Mesendoderm (in vitro differentiated cells): ENCODE results near the gene CD300LB.
"Not testable (repeated sequence)": the region's sequence is repeated elsewhere in the genome, so short reads cannot be mapped to it uniquely, and the experiment has no call there.

Source experiments
- DNase-seq: peaks from one replicate; pipeline ENCODE4 v3.0.0; 2013
- H2AK5ac ChIP-seq: 2 replicates; pipeline ENCODE4 v1.6.1; 2013; ENCODE audit warnings: low read length, inconsistent platforms
- H2BK120ac ChIP-seq: 2 replicates; pipeline ENCODE4 v1.6.1; 2013; ENCODE audit warnings: low read depth, mild to moderate bottlenecking, low read length, moderate library complexity, mixed read lengths
- H2BK15ac ChIP-seq: replicated peaks from 2 replicates; pipeline ENCODE4 v1.6.1; 2013; ENCODE audit warnings: low read depth, mild to moderate bottlenecking, moderate library complexity
- H2BK5ac ChIP-seq: 2 replicates; pipeline ENCODE4 v1.6.1; 2013; ENCODE audit warnings: low read length, inconsistent platforms
- H3K18ac ChIP-seq: 2 replicates; pipeline ENCODE4 v1.6.1; 2013; ENCODE audit warnings: mild to moderate bottlenecking, low read length, mixed read lengths
- H3K23ac ChIP-seq: one replicate; pipeline ENCODE4 v1.6.1; 2013; ENCODE audit warnings: low read length
- H3K27ac ChIP-seq: 2 replicates; pipeline ENCODE4 v1.5.1; 2013; ENCODE audit warnings: low read depth, mild to moderate bottlenecking, inconsistent platforms, low read length, moderate library complexity
- H3K27me3 ChIP-seq: 2 replicates; pipeline ENCODE4 v1.6.1; 2013; ENCODE audit warnings: low read length, control low read depth, mild to moderate bottlenecking, inconsistent platforms; ENCODE audit not compliant: insufficient read depth, poor library complexity
- H3K36me3 ChIP-seq: 2 replicates; pipeline ENCODE4 v1.6.1; 2013; ENCODE audit warnings: low read length, inconsistent platforms; ENCODE audit not compliant: control insufficient read depth, insufficient read depth
- H3K4ac ChIP-seq: one replicate; pipeline ENCODE4 v1.6.1; 2013; ENCODE audit warnings: low read depth, mild to moderate bottlenecking, low read length, moderate library complexity
- H3K4me1 ChIP-seq: 2 replicates; pipeline ENCODE4 v1.6.1; 2013; ENCODE audit warnings: low read depth, low read length, inconsistent platforms; ENCODE audit not compliant: control insufficient read depth
- H3K4me2 ChIP-seq: 2 replicates; pipeline ENCODE4 v1.6.1; 2013; ENCODE audit warnings: low read length
- H3K4me3 ChIP-seq: 2 replicates; pipeline ENCODE4 v1.5.1; 2013; ENCODE audit warnings: mild to moderate bottlenecking, low read length
- H3K56ac ChIP-seq: one replicate; pipeline ENCODE4 v1.6.1; 2013; ENCODE audit warnings: low read length
- H3K79me1 ChIP-seq: 2 replicates; pipeline ENCODE4 v1.6.1; 2013; ENCODE audit warnings: low read length, inconsistent platforms
- H3K79me2 ChIP-seq: 2 replicates; pipeline ENCODE4 v1.6.1; 2013; ENCODE audit warnings: mild to moderate bottlenecking, low read length; ENCODE audit not compliant: control insufficient read depth, insufficient read depth
- H3K9ac ChIP-seq: 2 replicates; pipeline ENCODE4 v1.6.1; 2013; ENCODE audit warnings: low read length, inconsistent platforms
- H4K5ac ChIP-seq: one replicate; pipeline ENCODE4 v1.6.1; 2013; ENCODE audit warnings: low read length
- H4K8ac ChIP-seq: one replicate; pipeline ENCODE4 v1.6.1; 2013; ENCODE audit warnings: low read depth, mild to moderate bottlenecking, control low read depth, low read length, moderate library complexity
- WGBS: extraction: QIAGEN DNeasy Blood & Tissue Kit; methylation state at CpG from one replicate; pipeline ENCODE4 v1.1.7; 2013; ENCODE audit warnings: low lambda C conversion rate, missing lambda C conversion rate; ENCODE audit not compliant: insufficient coverage; ENCODE audit errors: extremely low coverage; 5-methylcytosine and 5-hydroxymethylcytosine counted together

Gene CD300LB

DNA sequence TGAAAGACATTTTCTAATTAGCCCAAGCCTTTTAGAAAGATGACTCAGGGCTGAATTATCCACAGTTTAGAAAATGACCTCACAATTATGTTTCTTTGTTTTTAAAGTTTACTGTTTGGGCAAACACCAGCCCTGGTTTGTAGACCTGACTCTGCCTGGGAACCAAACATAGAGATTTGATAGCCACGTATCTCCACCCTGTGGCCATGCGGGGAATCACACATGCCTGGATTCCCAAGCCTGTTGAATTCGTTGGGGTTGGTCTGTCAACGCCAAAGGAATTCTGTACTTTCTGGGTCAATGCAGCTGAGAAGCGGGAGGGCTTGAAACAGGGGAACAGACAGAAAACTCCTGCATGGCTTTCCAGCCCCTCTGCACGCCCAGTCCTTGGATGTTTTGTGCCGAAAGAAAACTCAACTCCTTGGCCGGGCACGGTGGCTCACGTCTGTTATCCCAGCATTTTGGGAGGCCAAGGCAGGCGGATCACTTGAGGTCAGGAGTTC is 37.9 kb downstream of the CD300LB start:
- H3K4me3 ChIP-seq: no peak overlapping the region
- no peak overlapping the region for H2BK15ac ChIP-seq
- no peak overlapping the region for H2BK120ac ChIP-seq
- H3K4ac ChIP-seq: no peak overlapping the region
- H4K8ac ChIP-seq: no peak overlapping the region
- H3K36me3 ChIP-seq: no peaks in the 10 kb centered on the region
- H2BK5ac ChIP-seq: no peak overlapping the region
- H3K27me3 ChIP-seq: no peaks in the 10 kb centered on the region
- no CpG with 5 or more reads among the region's 11 CpGs for WGBS
- H4K5ac ChIP-seq: no peak overlapping the region
- no peak overlapping the region for H3K23ac ChIP-seq
- peak; percentile 79 for DNase-seq
- no peak overlapping the region for H3K56ac ChIP-seq
- H3K27ac ChIP-seq: no peak overlapping the region
- H3K79me1 ChIP-seq: no peaks in the 10 kb centered on the region
- no peaks in the 10 kb centered on the region for H3K4me1 ChIP-seq
- H3K18ac ChIP-seq: no peak overlapping the region
- no peak overlapping the region for H3K4me2 ChIP-seq
- no peak overlapping the region for H2AK5ac ChIP-seq
- no peak overlapping the region for H3K9ac ChIP-seq
- no peaks in the 10 kb centered on the region for H3K79me2 ChIP-seq

GRCh38 chr17:74491626-74492025 is 39.6 kb downstream of the CD300LB start:
- Histone ChIP-seq H3K4ac (no peak overlapping the region), H3K4me2 (no peak overlapping the region), H3K4me3 (no peak overlapping the region), H3K79me2 (no peaks in the 10 kb centered on the region), H2BK15ac (no peak overlapping the region), H3K4me1 (no peaks in the 10 kb centered on the region), H3K23ac (no peak overlapping the region), H3K9ac (no peak overlapping the region), H3K18ac (no peak overlapping the region), H3K27me3 (no peaks in the 10 kb centered on the region), H3K56ac (no peak overlapping the region), H3K36me3 (no peaks in the 10 kb centered on the region), H4K5ac (no peak overlapping the region), H2AK5ac (no peak overlapping the region), H3K79me1 (no peaks in the 10 kb centered on the region), H2BK5ac (no peak overlapping the region), H2BK120ac (no peak overlapping the region), H3K27ac (no peak overlapping the region), H4K8ac (no peak overlapping the region)
- no CpG with 5 or more reads among the region's 7 CpGs for WGBS
- DNase-seq: no peak

GRCh38 chr17:74490716-74491115 is 40.6 kb downstream of the CD300LB start:
- DNase-seq: no peak
- Histone ChIP-seq H2BK5ac (no peak overlapping the region), H3K27ac (no peak overlapping the region), H3K79me2 (no peaks in the 10 kb centered on the region), H2AK5ac (no peak overlapping the region), H3K23ac (no peak overlapping the region), H3K79me1 (no peaks in the 10 kb centered on the region), H3K27me3 (no peaks in the 10 kb centered on the region), H2BK120ac (no peak overlapping the region), H3K4me1 (no peaks in the 10 kb centered on the region), H3K36me3 (no peaks in the 10 kb centered on the region), H4K5ac (no peak overlapping the region), H3K18ac (no peak overlapping the region), H3K4me3 (no peak overlapping the region), H2BK15ac (no peak overlapping the region), H3K56ac (no peak overlapping the region), H3K4me2 (no peak overlapping the region), H4K8ac (no peak overlapping the region), H3K4ac (no peak overlapping the region), H3K9ac (no peak overlapping the region)
- WGBS: no CpG with 5 or more reads among the region's 9 CpGs

DNA sequence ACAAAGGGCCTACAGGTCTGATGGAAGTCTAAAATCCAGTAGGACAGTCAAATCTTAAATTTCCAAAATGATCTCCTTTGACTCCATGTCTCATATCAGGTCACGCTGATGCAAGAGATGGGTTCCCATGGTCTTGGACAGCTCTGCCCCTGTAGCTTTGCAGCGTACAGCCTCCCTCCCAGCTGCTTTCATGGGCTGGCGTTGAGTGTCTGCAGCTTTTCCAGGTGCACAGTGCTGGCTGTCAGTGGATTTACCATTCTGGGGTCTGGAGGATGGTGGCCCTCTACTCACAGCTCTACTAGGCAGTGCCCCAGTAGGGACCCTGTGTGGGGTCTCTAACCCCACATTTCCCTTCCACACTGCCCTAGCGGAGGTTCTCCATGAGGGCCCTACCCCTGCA is 43.0 kb downstream of the CD300LB start:
- H2BK120ac ChIP-seq, H4K8ac ChIP-seq, H3K18ac ChIP-seq, H2AK5ac ChIP-seq, H3K79me1 ChIP-seq, H3K4me1 ChIP-seq, H4K5ac ChIP-seq, H3K56ac ChIP-seq, H3K27me3 ChIP-seq, H3K79me2 ChIP-seq, H3K36me3 ChIP-seq, H2BK5ac ChIP-seq, H3K4me3 ChIP-seq, H3K9ac ChIP-seq, H3K4ac ChIP-seq, H3K4me2 ChIP-seq, H3K27ac ChIP-seq, H2BK15ac ChIP-seq, DNase-seq, H3K23ac ChIP-seq: not testable (repeated sequence)
- WGBS: no CpG with 5 or more reads among the region's 4 CpGs

GRCh38 chr17:74485841-74486240 is 45.4 kb downstream of the CD300LB start:
- H3K79me2 ChIP-seq: no peaks in the 10 kb centered on the region
- no peaks in the 10 kb centered on the region for H3K4me1 ChIP-seq
- no peak overlapping the region for H3K56ac ChIP-seq
- no peak for DNase-seq
- no peaks in the 10 kb centered on the region for H3K27me3 ChIP-seq
- no peak overlapping the region for H4K5ac ChIP-seq
- H3K27ac ChIP-seq: no peak overlapping the region
- no CpG with 5 or more reads among the region's 5 CpGs for WGBS
- no peak overlapping the region for H3K4me2 ChIP-seq
- H4K8ac ChIP-seq: no peak overlapping the region
- no peak overlapping the region for H3K23ac ChIP-seq
- H3K36me3 ChIP-seq: no peaks in the 10 kb centered on the region
- no peak overlapping the region for H3K4ac ChIP-seq
- no peak overlapping the region for H3K9ac ChIP-seq
- no peaks in the 10 kb centered on the region for H3K79me1 ChIP-seq
- H2AK5ac ChIP-seq: no peak overlapping the region
- no peak overlapping the region for H2BK5ac ChIP-seq
- no peak overlapping the region for H2BK15ac ChIP-seq
- no peak overlapping the region for H3K4me3 ChIP-seq
- H2BK120ac ChIP-seq: no peak overlapping the region
- no peak overlapping the region for H3K18ac ChIP-seq

DNA sequence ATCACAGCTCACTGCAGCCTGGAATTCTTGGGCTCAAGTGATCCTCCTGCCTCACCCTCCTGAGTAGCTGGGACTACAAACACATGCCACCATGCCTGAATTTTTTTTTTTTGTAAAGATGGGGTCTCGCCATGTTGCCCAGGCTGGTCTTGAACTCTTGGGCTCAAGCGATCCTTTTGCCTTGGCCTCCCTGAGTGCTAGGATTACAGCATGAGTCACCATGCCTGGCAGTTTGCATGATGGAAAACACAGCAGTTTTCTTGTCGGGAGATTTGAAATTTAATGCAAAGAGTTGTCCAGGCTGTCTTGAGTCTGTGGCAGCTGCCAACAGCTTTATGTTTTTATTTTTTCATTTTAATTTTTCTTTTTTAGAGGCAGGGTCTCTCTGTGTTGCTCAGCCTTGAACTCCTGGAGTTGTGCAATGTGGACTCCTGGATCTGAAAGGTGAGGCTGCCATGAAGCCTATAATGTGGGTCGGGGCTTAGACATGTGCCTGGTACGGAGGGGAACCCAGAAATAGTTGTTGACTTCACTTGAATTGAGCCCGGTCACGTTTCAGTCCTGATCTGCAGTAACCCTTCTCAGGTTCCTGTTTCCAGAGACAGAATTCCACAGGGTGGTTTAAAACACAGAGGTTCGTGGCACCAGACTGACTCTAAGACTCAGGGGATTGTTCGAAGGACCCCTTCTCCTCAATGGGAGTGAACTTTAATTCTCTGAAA is 46.1 kb downstream of the CD300LB start:
- H3K23ac ChIP-seq: no peak overlapping the region
- no peak overlapping the region for H2BK120ac ChIP-seq
- H3K18ac ChIP-seq: no peak overlapping the region
- no peak for DNase-seq
- no peak overlapping the region for H3K56ac ChIP-seq
- no peak overlapping the region for H2AK5ac ChIP-seq
- H4K8ac ChIP-seq: no peak overlapping the region
- H3K9ac ChIP-seq: no peak overlapping the region
- no peaks in the 10 kb centered on the region for H3K36me3 ChIP-seq
- H3K79me1 ChIP-seq: no peaks in the 10 kb centered on the region
- no peak overlapping the region for H3K4me2 ChIP-seq
- H3K79me2 ChIP-seq: no peaks in the 10 kb centered on the region
- H3K4me3 ChIP-seq: no peak overlapping the region
- no peak overlapping the region for H3K27ac ChIP-seq
- WGBS: no CpG with 5 or more reads among the region's 9 CpGs
- no peak overlapping the region for H3K4ac ChIP-seq
- H2BK5ac ChIP-seq: no peak overlapping the region
- H3K27me3 ChIP-seq: no peaks in the 10 kb centered on the region
- no peaks in the 10 kb centered on the region for H3K4me1 ChIP-seq
- no peak overlapping the region for H4K5ac ChIP-seq
- no peak overlapping the region for H2BK15ac ChIP-seq
